NCI-H2196 (cell line): ENCODE measurements around the gene TSPAN4.

Source experiments
- DNase-seq: peaks from one replicate; lab custom pipeline; 2025; ENCODE audit not compliant: unreplicated experiment; lab: John Stamatoyannopoulos, UW

The TSPAN4 gene

DNA sequence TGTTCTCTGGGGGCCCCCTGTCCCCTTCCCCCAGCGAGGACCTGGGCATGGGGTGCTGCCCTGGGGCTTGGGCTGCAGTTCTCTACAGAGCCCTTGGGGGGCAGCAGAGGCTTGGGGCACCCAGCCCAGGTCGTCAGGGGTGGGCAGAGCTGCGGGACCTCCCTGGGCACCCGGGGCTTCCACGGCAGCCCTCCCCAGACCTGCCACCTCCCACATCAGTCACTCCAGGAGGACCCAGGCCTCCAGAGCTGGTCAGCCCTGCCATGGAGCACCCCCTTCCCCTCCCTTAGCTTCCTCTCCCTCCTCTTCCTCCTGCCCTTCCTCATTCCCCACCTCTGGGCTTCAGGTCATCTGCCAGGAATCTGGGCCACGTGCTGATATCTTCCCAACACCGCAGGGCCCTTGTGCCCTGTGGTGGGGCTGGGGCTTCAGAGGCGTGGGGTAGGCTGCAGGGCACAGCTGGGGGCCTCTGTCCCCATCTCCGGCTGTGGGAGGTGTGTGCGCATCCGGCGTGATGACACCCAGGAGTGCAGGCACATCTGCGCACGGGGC is 5.8 kb downstream of the TSPAN4 start:
- DNase-seq, result peak; percentile 66

DNA sequence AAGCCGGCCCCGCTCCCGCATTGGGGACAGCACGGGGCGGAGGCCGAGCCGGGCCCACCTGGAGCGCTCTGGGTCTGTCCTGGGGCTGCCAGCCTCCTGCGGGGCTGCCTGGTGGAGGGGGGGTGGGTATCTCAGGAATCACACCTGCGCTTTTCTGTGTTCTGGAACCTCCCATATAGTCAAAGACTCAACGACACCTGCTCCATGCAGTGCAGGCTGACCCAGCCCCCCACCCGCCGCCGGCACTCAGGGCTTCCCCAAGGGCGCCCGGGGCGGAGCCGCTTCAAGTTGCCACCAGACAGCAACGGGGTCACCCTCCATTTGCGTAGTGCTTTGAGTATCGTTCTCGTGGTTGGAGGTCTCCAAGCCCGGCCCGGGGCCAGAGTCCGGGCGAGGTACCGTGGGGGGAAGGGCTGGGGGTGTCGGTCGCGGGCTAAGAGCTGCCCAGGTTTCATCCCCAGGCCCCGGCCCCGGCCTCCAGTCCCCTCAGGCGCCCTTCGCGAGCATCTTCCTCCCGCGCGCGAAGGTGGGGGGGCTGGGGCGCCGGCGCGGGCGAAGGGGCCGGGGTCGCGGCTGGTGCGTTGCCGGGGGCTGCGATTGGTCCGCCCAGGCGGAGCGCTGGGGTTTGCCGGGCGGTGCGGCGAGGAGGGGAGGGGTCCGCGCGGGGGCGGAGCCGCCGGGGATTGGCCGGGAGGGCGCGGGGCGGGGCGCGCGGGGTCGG is 6.6 kb downstream of the TSPAN4 start:
- peak; percentile 51 for DNase-seq

DNA sequence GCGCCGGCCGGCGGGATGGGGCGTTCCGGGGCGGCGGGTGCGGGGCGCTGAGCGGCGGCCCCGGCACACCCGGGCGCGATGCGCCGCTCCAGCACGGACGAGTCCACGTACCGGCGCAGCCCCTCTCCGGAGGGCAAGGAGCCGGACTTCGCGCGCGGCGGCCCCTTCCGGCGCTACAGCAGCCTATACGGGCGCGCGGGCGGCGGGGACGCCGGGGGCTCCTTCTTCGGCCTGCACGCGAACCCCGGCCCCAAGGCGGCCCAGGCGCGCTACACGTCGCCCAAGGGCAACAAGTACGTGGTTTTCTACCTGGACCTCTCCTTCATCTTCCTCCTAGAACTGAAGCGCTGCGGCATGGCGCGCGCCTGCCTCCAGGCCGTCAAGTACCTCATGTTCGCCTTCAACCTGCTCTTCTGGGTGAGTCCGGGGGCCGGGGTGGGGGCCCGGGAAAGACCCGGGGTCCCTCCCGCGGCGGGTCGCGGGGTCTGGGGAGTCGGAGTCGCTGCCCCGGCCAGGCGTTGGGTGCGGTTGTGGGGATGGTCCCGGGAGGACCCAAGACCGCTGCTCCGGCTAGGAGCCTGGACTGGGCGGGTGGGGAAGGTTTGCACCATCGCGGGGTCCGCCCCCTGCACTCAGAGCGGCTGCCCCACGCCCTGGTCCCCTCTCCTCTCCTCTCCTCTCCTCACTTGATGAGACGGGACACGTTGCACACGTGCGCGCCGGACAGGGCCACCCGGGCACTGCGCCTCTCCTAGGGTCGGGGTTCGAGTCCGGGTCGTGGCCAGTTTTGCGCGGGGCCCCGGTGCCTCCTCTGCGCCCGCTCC is 7.5 kb downstream of the TSPAN4 start:
- peak; percentile 51 for DNase-seq

DNA sequence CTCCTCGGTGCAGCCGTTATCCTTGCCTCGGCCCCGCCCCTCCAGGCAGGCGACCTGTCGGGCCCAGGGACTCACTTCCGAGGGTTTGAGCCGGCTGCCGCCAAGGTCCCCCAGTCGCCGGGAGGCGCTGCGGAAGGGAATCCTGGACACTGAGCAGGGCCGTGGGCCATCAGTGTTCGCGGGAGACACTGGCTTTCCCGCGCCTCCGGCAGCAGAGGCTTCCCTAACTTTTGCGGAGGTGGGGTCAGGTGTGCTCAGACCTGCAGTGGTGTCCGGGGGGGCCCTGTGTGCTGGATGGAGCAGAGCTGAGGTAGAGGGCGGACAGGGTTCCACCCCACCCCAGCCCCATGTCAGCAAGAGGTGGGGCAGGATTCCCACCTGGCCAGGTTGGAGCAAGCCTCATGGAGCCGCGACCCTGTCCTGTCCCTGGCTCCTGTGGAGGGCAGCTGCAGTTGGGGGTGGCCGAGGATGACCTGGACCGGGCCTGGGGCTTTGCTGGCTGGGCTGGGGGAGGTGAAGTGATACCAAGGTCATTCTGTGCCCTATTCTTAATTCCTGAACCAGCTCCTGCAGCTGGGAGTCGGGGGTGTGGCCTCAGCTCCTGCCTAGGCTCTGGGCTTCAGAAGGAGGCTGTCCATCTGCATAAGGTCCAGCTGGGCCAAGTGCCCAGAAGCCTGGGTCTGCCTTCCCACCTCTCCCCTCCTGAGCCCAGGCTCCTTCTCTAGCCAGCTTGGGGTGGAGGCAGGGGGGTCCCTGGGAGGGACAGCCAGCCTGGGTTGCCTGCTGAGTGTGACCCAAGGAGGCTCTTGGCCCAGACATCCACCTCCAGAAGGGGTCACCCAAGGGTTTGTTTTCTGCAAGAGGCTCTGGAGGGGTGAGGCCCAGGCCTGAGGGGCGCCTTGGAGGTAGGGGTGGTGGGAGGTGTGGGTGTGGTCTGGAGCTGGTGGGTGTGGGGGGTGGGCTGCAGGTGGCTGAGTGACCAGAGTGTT is 8.4 kb downstream of the TSPAN4 start:
- DNase-seq, result no peak

DNA sequence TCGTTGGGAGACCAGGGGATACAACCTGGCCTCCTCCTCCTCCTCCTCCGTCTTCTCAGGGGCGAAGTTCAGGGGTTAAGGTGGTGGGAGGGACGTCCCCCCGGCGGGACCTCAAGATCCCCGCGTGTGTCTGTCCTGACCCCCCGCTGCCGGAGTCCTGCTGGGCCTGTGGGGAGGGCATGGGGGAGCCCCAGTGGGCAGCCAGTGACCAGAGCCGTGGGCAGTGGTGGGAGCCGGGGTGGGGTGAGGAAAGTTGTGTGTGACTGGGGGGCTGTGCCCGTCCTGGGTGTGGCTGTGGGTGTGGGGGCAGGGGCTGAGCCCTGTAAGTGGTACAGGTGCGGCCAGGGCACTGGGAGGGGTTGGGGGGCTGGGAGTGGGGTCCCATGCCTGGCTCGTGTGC is 10.1 kb downstream of the TSPAN4 start:
- DNase-seq, result no peak

DNA sequence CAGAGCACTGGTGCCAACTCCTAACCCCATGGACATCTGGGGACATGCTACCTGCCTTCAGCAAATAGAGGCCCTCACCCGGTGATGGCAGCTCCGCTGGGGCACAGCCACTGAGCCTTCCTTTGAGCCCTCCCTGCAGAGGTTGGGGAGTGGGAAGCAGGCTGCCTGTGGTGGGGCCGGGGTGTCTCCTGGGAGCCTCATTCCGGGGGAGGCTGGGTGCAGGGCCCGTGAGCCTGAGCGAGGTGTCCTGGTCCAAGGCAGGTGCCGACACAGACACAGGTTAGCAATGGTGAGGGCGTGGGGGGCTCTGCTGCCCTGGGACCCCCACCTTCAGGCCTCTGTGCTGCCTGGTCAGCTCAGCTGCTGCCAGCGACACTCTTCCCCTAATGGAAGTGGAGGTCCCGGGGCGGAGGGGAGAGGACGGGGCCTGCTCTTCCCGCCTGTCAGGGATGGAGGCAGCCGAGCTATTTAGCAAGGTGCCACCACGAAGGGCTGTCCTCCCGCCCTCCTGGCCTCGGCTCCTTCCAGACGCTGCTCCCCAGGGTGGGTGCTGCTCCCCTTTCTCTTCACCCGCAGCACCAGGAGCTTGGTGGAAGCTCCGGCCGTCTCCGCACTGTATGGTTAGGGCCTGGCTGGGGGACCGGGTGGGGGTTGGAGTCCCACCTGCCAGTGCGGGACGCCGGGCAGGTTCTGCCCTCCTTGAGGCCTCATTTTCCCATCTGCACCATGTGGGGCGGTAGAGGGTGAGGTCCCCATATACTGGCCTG is 11.2 kb downstream of the TSPAN4 start:
- no peak for DNase-seq

DNA sequence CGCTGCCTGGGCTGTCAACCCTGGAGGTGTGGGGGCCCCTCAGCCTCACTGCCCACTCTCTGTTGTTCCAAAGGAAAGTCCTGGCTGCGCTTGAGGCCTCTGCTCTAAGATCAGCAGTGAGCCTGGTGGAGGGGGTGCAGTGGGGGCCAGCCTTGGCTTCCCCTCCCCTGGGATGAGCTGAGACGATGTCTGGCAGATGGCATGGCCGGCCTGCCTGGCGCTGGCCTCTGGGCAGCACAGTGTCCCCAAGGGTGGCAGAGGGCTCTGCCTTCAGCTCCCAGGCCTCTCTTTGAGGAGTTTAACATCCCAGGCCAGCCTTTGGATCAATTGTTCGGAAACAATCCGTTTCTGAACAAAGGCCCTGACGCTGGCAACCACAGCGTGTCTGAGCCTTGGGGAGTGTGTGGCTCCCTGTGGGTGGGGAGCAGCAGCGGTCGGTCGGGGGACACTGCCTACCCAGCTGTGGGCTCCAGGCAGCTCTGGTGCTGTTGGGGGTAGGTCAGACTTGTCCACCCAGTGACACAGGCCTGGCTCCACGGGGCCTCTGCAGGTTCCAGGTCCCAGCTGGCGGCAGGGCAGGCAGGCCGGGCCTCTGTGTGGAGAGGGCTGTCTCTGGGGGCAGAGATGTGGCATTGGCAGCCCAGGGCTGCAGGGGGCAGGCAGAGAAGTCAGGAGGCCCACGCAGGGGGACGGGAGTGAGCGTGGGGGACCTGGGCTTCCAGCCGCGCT is 12.1 kb downstream of the TSPAN4 start:
- no peak for DNase-seq

DNA sequence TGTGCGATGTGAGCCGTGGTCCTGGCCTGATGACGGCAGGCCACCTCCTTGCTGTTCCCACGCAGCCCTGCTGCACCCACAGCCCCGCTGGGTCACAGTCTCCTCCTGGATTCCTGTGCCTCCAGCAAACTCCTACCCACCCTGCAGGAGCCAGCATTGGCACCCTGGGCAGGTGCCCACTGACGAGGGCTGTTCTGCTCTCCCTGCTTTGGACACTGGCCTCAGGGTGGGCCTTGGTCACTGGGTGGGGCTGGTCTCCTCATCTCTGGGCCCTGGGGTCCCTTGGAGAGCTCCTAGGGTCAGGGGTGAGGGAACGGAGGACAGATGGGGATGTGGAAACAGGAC is 12.7 kb downstream of the TSPAN4 start:
- DNase-seq, result no peak

DNA sequence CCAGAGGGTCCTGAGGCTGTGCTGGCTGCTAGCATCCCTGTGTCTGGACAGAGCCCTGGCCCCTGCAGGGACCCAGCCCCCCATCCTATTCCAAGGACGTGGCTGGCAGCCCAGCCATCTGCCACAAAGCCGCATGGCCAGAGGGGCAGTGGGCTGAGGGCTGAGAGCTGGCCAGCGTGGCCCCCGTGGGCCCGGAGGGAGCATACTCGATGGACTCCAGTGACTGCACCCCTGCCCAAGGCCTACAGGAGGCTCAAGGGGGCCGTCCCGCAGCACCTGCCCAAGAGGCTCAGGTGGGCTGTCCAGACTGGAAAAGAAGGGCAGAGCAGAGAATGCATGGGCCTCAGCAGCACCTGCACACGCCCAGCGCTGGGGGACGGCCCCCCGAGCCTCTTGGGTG is 13.1 kb downstream of the TSPAN4 start:
- no peak for DNase-seq

DNA sequence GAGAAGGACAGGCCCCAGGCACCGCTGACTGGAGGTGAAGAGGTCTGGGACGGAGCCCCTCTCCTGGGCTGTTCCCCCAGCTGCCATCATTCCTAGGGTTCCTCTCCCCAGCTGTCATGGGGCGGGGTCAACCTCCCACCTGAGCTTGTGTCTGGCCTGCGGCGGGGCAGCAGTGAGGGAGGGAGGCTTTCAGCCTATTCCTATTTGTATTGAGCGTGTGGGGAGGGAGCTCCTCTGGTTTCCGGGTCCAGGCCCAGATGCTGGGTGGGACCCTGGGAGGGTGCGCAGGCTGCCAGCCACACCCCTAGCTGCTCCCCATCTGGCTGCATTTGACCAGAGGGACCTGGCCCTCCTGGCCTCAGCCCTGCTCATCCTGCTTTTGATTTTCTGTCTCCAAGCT is 13.7 kb downstream of the TSPAN4 start:
- DNase-seq, result no peak

DNA sequence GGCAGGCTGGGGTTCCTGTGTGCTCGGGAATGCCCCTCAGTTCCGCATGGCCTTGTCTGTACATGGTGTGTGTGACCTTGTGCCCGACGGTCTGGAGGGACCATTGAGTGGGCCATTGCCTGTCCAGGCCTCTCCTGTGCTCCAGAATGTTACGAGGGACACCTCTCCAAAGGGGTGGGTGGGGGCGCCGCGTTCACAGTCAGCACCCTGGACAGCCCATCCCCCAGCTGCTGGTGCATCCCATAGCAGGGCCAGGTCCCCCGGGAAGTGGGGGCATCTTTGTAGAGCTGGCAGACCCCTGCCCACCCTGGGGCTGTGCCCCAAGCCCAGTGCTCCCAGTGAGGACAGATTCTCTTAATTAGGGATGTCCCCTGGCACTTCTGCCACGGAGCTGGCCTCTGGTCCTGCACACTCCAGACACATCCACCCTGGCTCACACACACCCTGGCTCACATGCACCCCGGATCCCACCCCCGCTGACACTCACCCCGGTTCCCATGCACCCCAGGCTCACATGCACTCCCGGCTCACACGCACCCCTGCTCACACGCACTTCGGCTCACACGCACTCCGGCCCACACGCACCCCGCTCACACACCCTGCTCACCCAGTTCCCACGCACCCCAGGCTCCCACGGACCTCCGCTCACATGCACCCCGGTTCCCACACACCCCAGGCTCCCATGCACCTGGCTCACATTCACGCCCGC is 15.6 kb downstream of the TSPAN4 start:
- DNase-seq, result no peak

DNA sequence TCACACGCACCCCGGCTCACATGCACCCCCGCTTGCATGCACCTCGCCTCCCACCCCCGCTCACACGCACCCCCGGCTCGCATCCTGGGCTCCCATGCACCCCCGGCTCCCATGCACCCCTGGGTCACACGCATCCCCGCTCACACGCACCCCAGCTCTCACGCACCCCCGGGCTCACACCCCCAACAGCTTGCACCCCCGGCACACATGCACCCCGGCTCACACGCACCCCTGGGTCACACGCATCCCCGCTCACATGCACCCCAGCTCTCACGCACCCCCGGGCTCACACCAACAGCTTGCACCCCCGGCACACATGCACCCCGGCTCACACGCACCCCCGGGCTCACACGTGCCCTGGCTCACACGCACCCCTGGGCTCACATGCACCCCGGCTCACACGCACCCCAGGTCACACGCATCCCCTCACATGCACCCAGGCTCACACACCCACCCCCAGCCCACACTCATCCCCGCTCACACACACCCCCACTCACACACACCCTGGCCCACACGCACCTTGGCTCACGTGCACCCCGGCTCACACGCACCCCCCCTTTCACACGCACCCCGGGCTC is 16.2 kb downstream of the TSPAN4 start:
- DNase-seq, result no peak

DNA sequence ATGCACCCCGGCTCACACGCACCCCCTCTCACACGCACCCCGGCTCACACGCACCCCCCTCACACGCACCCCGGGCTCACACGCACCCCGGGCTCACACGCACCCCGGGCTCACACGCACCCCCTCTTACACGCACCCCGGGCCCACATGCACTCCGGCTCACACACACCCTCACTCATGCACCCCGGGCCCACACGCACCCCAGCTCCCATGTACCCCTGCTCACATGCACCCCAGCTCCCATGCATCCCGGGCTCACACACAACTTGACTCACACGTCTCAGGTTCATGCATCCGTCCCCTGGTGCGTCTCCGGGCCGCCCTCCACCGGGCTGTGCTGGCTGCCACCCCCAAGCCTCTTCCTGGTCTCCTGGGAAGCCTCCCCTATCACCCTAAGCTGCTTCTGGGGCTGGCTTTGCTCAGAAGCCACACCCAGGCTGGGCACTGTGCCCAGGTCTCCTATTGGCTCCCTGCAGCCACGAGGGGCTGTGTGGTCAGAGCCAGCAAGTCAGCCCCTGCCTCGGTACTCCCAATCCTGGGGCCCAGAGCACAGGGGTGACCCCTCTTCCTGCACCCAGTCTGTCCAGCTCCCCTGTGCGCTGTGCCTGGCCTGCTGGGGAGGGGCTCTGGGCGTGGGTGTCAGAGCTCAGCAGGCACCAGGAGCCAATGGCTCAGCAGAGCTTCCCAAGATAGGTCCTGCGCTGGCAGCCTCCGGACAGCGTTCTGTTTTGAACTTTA is 16.9 kb downstream of the TSPAN4 start:
- peak; percentile 88 for DNase-seq

DNA sequence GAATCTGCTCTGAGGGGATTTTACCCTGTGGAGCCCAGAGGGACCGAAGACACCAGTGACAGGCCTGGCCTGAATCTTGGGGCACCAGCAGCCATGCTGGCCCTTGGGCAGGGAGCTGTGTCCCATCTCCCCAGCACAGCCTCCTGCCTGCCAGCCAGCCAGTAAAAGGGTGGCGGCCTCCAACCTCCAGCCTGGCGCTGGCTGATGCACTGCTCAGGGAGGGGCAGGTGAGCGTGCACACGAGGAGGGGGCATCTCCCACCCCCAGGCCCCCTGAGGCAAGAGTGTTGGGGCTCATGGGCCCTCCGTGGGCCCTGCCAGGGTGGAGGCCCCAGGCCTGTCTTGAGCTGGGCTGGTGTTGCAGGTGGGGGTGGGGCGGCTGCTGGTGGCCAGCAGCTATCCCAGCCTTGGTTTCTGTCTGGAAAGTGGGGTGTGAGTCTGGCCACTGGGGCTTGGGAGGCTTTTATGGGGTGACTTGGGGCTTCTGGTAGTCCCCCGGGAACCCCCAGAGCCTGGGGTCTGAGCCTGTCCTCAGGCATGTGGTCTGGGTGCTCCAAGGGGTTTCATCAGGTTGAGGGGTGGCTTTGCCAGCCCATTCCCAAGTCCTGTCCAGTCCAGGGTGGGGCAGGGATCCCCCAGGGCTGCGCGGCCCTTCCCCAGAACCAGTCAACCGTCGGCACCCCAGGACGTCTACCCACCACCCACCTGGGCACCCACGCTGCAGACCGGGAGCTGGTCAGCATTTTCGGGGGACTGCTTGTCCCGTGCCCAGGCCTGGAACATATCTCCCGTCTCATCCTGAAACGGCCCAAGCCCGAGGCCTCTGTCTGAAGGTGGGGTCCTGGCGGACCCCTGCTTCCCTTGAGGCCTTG is 17.8 kb downstream of the TSPAN4 start:
- DNase-seq, result no peak

DNA sequence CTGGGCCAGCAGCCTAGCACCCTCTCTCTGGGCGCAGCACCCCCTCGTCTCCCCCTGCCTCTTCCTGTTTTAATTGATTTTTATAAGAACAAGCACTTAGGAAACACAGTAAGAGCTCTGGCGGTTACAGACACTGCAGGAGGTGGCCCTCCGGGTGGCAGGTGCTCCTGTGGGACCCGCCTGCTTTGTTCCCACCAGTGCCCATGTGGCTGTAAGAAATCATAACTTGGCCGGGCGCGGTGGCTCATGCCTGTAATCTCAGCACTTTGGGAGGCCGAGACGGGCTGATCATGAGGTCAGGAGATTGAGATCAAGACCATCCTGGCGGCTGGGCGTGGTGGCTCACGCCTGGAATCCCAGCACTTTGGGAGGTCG is 18.4 kb downstream of the TSPAN4 start:
- DNase-seq, result no peak

DNA sequence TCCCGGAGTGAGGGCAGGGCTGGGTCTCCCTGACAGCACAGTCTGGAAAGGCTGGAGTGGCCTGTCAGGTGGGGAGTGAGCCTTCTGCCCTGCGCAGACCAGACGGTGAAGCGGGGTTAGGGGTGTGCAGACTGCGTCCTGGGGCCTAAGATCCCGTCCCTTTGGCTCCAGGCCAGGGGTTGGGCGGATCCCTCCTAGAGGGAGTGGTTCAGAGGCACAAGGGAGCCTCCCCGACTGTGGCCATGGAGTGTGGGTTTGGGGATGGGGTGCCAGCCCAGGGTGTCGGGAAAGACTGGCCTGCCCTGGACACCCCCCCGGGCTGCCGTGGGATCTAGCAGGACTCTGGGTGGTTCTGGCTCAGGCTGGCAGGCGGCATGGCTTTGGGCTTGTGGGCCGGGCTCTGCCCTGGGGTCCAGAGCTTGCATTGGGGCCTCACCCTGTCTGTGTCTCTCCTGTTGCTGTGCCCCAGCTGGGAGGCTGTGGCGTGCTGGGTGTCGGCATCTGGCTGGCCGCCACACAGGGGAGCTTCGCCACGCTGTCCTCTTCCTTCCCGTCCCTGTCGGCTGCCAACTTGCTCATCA is 19.5 kb downstream of the TSPAN4 start:
- no peak for DNase-seq

DNA sequence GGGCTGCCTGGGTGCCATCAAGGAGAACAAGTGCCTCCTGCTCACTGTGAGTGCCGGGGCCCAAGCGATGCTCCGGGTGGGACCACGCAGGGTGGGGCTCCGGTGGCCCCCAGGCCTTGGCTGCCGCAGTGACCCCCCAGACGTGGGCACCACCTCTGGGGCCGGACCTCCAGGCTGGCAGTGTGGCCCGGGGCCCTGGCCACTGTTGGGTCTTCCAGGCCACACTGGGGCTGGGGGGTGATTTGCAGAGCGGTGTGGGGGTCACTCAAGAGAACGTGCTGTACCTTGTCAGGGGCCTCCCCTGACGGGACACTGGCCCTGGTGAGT is 20.0 kb downstream of the TSPAN4 start:
- DNase-seq, result no peak
